ENCODE measurements around the gene USP36.
A peak's percentile ranks its signal among the peaks of the same experiment; 100 is the strongest.
"Not testable (repeated sequence)": the region's sequence is repeated elsewhere in the genome, so short reads cannot be mapped to it uniquely, and the experiment has no call there.

The USP36 gene

DNA sequence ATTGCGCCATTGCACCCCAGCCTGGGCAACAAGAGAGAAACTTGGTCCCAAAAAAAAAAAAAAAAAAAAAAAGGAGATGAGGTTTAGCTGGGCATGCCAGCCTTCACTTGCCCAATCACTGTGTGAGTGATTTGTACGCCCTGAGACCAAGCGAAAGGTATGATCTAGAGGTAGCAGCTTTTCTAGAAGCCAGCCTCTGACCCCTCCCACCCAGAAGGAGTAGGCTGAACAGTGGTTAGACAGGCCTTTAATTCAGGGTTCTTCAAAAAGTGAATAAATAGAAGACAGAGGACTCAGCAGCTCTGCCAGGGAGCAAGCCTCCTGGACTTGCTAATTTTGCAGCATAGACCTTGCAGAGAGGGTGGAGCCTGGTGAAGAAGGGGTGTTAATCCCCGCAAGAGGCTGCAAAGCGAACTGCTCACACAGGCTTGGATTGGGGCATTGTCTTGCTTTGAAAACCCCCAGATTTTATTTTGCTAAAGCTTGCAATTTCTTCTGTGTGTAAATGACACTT is 51.4 kb downstream of the USP36 start:
- DNase-seq = no peak

DNA sequence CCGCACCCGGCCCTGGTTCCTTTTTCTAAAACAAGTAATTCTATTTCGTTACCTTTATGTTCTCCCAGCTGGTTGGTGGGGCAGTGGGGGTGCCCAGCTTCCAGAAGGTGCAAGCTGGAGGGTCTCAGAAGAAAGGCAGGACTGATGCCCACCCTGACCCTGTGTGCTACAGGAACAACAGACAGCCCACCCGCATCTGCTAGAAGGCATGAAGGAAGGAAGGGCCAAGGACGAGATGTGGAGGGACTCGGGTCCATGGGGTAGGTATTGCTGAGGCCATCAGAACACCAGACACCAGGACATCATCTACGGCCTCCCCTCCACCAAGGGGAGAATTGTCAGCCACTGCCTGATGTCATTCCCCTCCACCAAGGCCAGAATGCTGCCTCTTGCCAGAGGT is 52.2 kb downstream of the USP36 start:
- no peak for DNase-seq

GRCh38 chr17:78787444-78787843 is 53.2 kb downstream of the USP36 start:
- no peak for DNase-seq

DNA sequence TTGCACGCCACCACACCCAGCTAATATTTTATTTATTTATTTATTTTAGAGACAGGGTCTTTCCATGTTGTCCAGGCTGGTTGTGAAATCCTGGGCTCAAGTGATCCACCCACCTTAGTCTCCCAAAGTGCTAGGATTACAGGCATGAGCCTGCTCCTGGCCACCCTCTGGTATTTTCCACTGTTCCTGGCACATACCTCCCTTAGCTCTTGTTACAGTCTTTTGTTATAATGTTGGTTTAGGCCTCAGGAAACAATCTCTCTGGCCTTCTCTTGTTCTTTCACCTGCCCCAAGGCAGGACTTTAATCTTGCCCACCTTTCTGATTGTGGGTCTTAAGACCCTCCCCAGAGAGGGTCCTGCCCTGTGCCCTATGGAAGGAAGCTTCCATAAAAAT is 55.0 kb downstream of the USP36 start:
- DNase-seq = no peak

DNA sequence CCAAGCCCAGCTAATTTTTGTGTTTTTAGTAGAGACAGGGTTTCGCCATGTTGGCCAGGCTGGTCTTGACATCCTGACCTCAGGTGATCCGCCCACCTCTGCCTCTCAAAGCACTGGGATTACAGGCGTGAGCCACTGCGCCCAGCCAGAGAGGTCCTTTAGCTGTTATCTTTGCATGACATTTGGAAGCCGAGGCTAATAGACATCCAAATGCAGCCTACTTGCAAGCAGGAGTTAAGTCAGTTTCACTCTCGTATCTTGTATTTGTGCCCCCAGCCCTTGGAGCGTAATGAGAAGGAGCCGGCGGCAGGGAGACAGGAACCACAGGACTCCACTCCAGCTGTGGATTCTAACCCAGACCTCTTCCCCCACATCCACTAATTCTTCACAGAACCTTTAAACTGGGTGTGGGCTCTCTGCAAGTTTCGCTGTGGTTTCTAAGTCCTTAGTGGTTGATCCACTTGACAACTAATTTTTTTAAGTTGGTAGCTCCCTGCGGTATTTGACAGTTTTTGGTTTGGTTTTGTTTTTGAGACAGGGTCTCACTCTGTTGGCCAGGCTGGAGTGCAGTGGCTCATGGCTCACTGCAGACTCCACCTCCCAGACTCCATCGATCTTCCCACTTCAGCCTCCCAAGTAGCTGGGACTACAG is 55.5 kb downstream of the USP36 start:
- no peak for DNase-seq

- no peak for DNase-seq
Measured at GRCh38 chr17:78784352-78784751, 56.3 kb downstream of the USP36 start.

GRCh38 chr17:78783711-78784324 is 56.8 kb downstream of the USP36 start:
- no peak for DNase-seq

GRCh38 chr17:78781893-78782304 is 58.7 kb downstream of the USP36 start, which contains the start of gene CYTH1:
CYTH1 (minus strand) TSS chr17:78782273; CDS start chr17:78782223, 50 bp downstream.
- no peak for DNase-seq

DNA sequence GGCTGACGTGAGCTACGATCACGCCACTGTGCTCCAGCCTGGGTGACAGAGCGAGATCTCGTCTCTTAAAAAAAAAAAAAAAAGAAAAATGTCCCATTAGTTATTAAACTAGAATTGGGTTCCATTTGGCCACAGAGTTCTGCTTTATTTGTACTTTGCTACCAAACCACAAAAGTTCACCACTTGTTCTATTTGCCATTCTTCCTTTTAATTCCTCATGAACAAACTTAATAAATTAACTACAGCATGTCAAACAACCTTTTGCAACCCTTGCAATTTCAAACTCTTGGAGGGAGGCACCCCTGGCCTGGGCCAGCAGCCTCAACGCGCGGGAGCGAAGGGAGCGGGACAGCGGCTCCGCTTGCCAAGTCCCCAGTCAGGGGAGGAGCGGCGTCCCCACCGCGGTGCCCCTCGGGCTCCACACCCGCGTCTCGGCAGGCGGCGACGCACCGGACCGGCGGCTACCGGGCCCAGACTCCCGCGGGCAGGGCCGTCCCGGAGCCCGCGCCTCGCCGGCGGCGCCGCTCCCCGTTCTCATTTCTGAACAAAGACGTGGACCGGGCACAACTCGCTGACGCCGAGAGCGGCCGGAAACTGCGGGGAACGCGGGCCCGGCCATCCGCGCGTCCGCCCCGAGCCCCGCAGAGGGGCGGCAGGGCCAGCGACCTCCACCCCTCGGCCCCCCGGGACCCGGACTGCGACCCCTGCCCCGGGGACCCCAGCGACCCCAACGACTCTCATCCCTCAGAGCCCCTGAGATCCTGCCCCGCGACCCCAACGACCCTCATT is 59.3 kb downstream of the USP36 start:
- peak; percentile 44 for DNase-seq

DNA sequence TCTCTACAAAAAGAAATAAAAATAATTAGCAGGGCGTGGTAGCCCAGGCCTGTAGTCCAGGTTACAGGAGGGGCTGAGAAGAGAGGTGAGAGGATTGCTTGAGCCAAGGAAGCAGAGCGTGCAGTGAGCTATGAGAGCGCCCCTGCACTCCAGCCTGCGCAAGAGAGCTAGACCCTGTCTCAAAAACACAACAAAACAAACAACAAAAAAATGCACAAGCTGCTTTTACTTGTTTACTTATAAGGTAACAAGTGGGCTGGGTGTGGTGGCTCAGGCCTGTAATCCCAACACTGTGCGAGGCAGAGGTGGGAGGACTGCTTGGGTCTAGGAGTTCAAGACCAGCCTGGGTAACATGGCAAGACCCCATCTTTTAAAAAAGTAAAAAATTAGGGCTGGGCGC is 60.3 kb downstream of the USP36 start:
- DNase-seq = no peak

DNA sequence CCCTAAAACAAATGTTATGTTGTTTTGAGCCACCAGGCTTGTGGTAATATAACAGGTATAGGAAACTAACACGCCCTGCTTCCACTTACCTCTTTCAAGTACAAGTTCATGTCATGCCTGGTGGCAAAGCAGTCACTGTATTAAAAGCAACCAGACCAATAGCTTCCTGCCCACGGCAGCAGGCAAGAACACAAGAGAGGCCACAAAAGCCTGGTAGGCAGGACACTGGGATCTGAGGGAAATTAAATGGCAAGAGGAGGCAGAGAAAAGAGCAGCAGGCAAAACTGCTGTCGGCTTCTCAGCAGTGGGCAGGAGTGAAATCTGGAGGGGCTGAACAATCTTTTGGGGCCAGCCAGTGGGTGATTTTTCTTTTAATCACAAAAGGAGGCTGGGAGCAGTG is 60.8 kb downstream of the USP36 start:
- no peak for DNase-seq

- DNase-seq = not testable (repeated sequence)
Measured at GRCh38 chr17:78779286-78779651, 61.3 kb downstream of the USP36 start.

GRCh38 chr17:78777881-78778280 is 62.7 kb downstream of the USP36 start:
- DNase-seq = no peak

GRCh38 chr17:78774956-78775571 is 65.5 kb downstream of the USP36 start:
- no peak for DNase-seq

GRCh38 chr17:78774453-78774852 is 66.2 kb downstream of the USP36 start:
- no peak for DNase-seq

DNA sequence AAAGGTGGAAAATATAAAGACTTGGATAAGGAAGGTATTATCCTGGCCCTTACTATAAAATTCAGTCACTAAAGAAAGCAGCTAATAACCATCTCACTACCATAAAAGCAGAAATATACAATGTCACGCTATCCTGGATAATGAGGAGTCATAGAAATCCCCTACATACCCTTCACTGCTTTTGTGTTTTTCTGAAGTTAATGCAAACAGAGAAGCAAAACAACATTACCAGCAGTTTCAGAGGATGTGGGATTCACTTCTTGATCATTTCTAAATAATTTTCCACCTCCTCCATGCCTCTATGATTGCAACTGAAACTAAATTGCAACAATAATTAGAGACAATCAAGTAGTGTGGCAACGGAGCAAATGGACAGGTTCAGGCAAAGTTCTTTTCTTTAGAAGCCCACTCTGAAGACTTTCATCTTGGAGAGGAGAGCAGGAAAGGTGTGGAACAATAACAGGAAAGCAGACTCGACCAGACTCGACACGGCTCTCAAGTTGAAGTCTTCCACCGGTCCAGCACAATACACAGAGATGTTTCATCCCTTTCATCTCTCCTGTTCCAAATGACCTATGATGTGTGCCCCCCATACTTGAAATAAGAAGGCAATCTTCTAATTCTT is 68.7 kb downstream of the USP36 start:
- no peak for DNase-seq

DNA sequence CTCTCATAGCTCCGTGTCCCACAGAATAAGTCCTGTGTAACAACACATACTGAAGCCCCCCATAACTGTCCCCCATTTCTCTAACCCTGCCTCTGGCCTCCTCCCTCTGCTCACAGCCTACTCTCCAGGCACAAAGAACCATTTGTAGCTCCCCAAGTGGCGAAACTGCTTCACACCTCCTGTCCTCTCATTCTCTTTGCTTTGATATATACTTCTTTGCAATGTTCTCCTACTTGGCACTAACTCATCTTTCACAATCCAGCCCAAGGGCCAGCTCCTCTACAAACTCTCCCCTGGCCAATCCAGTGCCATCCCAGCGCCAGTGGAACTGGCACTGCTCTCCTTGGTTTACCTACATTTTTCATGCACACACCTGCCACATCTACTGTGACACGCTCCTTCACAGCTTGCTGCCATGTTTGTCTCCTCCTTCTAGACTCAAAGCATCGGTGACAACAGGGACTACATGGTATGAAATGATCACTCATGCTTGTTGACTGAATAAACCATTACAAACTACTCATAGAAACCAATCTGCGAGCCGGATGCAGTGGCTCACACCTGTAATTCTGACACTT is 71.3 kb downstream of the USP36 start:
- DNase-seq = no peak

- DNase-seq = no peak
Measured at GRCh38 chr17:78767806-78768205, 72.8 kb downstream of the USP36 start.

DNA sequence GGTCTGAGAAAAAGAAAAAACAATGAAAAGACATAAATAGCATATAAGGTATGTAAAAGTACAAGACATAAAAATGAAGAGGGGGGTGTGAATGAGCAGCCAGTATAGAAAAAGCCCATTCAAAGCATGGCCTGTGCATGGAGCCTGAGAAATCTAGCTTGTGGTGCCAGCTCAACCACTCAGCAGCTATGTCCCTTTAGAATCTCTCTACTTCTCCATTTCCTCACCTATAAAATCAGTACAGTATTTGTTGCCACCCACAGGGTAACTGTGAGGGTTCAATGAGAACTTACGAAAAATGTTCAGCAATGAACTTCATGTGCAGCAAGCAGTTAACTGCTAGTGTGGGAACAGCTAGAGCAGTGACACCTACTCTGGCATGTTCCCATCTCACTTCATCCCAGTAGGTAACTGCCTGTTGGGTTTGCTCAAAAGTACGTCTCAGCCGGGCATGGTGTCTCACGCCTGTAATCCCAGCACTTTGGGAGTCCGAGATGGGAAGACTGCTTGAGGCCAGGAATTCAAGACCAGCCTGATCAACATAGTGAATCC is 73.8 kb downstream of the USP36 start:
- no peak for DNase-seq

DNA sequence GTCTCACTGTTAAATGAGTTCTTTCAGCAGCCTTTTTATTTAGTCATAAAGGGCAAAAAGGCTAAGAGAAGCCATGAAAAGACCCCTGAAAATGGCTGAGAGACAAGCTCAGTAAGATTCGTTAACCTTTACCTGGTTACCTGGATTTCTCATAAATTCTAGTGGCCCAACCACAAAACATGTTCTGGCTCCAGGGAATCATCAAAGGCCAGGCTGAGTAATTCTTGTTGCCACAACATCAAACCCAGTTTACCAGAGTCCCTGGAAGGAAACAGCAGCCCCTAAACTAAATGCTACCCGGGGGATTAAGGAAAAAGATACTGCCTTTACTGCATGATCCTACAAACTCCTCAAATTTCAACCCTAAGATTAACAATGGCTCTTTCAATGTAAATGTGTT is 74.4 kb downstream of the USP36 start:
- DNase-seq = no peak

GRCh38 chr17:78765821-78766220 is 74.8 kb downstream of the USP36 start:
- no peak for DNase-seq

DNA sequence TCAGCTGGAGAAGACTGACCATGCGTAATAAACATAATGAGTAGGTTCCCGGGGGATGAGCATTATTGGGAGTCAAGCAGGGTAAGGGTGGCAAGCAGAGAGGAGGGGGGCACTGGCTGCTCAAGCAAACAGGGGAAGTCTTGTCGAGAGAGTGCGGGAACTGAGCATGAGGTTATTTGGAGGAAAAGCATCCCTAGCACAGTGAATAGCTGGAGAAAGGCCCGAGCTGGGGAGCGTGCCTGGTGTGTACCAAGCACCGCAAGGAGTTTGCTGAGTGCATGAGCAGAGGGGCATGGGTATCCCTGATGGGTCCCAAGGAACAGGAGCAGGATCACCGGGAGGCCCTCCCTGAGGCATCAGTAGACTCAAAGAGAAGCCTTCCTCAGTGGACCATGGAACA is 75.7 kb downstream of the USP36 start:
- DNase-seq = no peak
